ENCODE data around the gene NBEA. TPM values are rescaled to one million over a fixed set of nuclear protein-coding genes. Genes with fewer than 3 reads are reported as not detected.

NBEA gene
- total RNA-seq, 1 experiment from 2014 or later = 4.1 TPM

- H2AFZ ChIP-seq (ENCODE audit: low read depth, low read length, poor library complexity, severe bottlenecking) = no peak overlapping the region
- no peak for ATAC-seq
- H3K9ac ChIP-seq (ENCODE audit: low read length) = no peak overlapping the region
- H3K79me2 ChIP-seq (ENCODE audit: insufficient read depth, low read length) = no peaks in the 10 kb centered on the region
- no peaks in the 10 kb centered on the region for H3K27me3 ChIP-seq (ENCODE audit: insufficient read depth, low read length)
- H4K20me1 ChIP-seq (ENCODE audit: insufficient read depth) = no peaks in the 10 kb centered on the region
- CTCF ChIA-PET = no interaction called here
- no peak overlapping the region for H3K4me2 ChIP-seq (ENCODE audit: low read length)
- no peak overlapping the region for H3K27ac ChIP-seq (ENCODE audit: low read depth, low read length)
- RAD21 ChIA-PET (ENCODE audit: low non-redundant PET in 1 of 2, low total read pairs in 2 of 2, uncharacterized antibody in 2 of 2, unreplicated experiment in 2 of 2) = no interaction called here
- BruUV-seq (replicated peaks) = no TSS peak
- no peak overlapping the region for H3K4me3 ChIP-seq (replicated peaks in 1 of 2; ENCODE audit: low read depth in 1 of 2, low read length in 2 of 2)
- DNase-seq (ENCODE audit: low read depth, low spot score) = no peak
- H3K36me3 ChIP-seq (ENCODE audit: control insufficient read depth in 1 of 2, insufficient read depth in 2 of 2, low read length in 2 of 2) = no peaks in the 10 kb centered on the region
- intact Hi-C loops (cut with micrococcal nuclease) = no loop called here
- no peaks in the 10 kb centered on the region for H3K4me1 ChIP-seq (ENCODE audit: control insufficient read depth in 1 of 2, insufficient read depth in 2 of 2, low read length in 2 of 2)
- no peaks in the 10 kb centered on the region for H3K9me3 ChIP-seq (ENCODE audit: control insufficient read depth in 1 of 2, insufficient read depth in 1 of 2, low read depth in 1 of 2, low read length in 2 of 2)
- H3K9me2 ChIP-seq (ENCODE audit: insufficient read depth) = no peaks in the 10 kb centered on the region
- POLR2A ChIA-PET = no interaction called here
- TF ChIP-seq ZNF274 (IDR thresholded peaks at IDR 0.05; ENCODE audit: low read depth, low read length) = no peak
- TF ChIP-seq, protein P1, sequence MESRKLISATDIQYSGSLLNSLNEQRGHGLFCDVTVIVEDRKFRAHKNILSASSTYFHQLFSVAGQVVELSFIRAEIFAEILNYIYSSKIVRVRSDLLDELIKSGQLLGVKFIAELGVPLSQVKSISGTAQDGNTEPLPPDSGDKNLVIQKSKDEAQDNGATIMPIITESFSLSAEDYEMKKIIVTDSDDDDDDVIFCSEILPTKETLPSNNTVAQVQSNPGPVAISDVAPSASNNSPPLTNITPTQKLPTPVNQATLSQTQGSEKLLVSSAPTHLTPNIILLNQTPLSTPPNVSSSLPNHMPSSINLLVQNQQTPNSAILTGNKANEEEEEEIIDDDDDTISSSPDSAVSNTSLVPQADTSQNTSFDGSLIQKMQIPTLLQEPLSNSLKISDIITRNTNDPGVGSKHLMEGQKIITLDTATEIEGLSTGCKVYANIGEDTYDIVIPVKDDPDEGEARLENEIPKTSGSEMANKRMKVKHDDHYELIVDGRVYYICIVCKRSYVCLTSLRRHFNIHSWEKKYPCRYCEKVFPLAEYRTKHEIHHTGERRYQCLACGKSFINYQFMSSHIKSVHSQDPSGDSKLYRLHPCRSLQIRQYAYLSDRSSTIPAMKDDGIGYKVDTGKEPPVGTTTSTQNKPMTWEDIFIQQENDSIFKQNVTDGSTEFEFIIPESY (IDR thresholded peaks at IDR 0.05; ENCODE audit: extremely low read depth, insufficient replicate concordance, low read length) = no peak
- TF ChIP-seq TCF7L2 (IDR thresholded peaks at IDR 0.05; ENCODE audit: borderline replicate concordance, extremely low read depth, insufficient read depth, insufficient read length) = no peak
- no peak for TF ChIP-seq MAX (IDR thresholded peaks at IDR 0.05)
- TF ChIP-seq CBX3 (IDR thresholded peaks at IDR 0.05; ENCODE audit: low read depth) = no peak
- TF ChIP-seq ELF1 (IDR thresholded peaks at IDR 0.05; ENCODE audit: borderline replicate concordance, low read depth) = no peak
- no peak for TF ChIP-seq POLR2AphosphoS5 (IDR thresholded peaks at IDR 0.05; ENCODE audit: low read depth, low read length)
- TF ChIP-seq, protein P2, sequence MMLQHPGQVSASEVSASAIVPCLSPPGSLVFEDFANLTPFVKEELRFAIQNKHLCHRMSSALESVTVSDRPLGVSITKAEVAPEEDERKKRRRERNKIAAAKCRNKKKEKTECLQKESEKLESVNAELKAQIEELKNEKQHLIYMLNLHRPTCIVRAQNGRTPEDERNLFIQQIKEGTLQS (IDR thresholded peaks at IDR 0.05) = no peak
- no peak for TF ChIP-seq SIN3A (IDR thresholded peaks at IDR 0.05; ENCODE audit: low read depth)
- TF ChIP-seq SP1 (IDR thresholded peaks at IDR 0.05; ENCODE audit: low read depth) = no peak
- TF ChIP-seq CTCF (IDR thresholded peaks at IDR 0.05 in 2 of 3, conservative IDR thresholded peaks at IDR 0.05 in 1 of 3; ENCODE audit: borderline replicate concordance in 1 of 3, insufficient read depth in 1 of 3, low read depth in 2 of 3, low read length in 2 of 3) = no peak
- TF ChIP-seq CEBPB (IDR thresholded peaks at IDR 0.05; ENCODE audit: low read depth) = no peak
- no peak for TF ChIP-seq EGR1 (IDR thresholded peaks at IDR 0.05; ENCODE audit: low read depth)
- no peak for TF ChIP-seq RAD21 (IDR thresholded peaks at IDR 0.05; ENCODE audit: low read depth)
- no peak for TF ChIP-seq ZFX (IDR thresholded peaks at IDR 0.05)
Observed at GRCh38 chr13:35512271-35512920, 570.3 kb downstream of the NBEA start.
